Measurements from ENCODE around the gene PCGF6.
A peak's percentile ranks its signal among the peaks of the same experiment; 100 is the strongest.

Gene PCGF6

DNA sequence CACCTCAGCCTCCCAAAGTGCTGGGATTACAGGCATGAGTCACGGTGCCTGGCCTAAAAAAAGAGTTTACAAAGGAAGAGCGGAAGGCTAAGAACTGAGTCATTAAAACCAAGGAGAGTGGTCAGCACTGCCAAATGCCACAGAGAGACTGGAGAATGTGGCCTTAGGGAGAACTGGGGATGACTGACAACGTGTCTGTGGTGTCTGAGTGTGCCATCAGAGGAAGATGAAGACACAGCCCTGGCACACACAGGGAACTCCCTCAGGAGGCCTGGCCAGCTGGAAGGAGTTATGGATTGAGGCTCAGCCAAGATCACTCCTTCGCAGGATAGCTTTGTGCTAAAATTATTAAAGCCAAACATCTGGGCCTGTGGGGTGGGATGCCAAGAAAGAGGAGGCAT, 77.9 kb downstream of the PCGF6 start (continued):
- TF ChIP-seq, protein P1, sequence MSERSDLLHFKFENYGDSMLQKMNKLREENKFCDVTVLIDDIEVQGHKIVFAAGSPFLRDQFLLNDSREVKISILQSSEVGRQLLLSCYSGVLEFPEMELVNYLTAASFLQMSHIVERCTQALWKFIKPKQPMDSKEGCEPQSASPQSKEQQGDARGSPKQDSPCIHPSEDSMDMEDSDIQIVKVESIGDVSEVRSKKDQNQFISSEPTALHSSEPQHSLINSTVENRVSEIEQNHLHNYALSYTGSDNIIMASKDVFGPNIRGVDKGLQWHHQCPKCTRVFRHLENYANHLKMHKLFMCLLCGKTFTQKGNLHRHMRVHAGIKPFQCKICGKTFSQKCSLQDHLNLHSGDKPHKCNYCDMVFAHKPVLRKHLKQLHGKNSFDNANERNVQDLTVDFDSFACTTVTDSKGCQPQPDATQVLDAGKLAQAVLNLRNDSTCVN (tag by site-specific recombination; optimal IDR thresholded peaks at IDR 0.05): no peak
- TF ChIP-seq, protein P2, sequence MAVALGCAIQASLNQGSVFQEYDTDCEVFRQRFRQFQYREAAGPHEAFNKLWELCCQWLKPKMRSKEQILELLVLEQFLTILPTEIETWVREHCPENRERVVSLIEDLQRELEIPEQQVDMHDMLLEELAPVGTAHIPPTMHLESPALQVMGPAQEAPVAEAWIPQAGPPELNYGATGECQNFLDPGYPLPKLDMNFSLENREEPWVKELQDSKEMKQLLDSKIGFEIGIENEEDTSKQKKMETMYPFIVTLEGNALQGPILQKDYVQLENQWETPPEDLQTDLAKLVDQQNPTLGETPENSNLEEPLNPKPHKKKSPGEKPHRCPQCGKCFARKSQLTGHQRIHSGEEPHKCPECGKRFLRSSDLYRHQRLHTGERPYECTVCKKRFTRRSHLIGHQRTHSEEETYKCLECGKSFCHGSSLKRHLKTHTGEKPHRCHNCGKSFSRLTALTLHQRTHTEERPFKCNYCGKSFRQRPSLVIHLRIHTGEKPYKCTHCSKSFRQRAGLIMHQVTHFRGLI (tag by site-specific recombination; IDR thresholded peaks at IDR 0.05): no peak
- TF ChIP-seq ZNF23 (tag by site-specific recombination; IDR thresholded peaks at IDR 0.05; ENCODE audit: borderline replicate concordance) (no peak), ZSCAN16 (tag by site-specific recombination; IDR thresholded peaks at IDR 0.05) (no peak), ZNF510 (tag by site-specific recombination; IDR thresholded peaks at IDR 0.05; ENCODE audit: insufficient replicate concordance) (no peak), SETDB1 (IDR thresholded peaks at IDR 0.05; ENCODE audit: insufficient read length, low read length) (no peak), ZNF138 (tag by site-specific recombination; IDR thresholded peaks at IDR 0.05; ENCODE audit: borderline replicate concordance) (no peak), REPIN1 (tag by site-specific recombination; IDR thresholded peaks at IDR 0.05; ENCODE audit: low read depth) (no peak), ZNF10 (tag by site-specific recombination; IDR thresholded peaks at IDR 0.05) (no peak), ZNF670 (tag by site-specific recombination; IDR thresholded peaks at IDR 0.05; ENCODE audit: low read depth) (no peak), ZNF530 (tag by site-specific recombination; IDR thresholded peaks at IDR 0.05; ENCODE audit: low read depth) (no peak), ZBTB48 (tag by site-specific recombination; IDR thresholded peaks at IDR 0.05) (no peak), ZNF660 (tag by site-specific recombination; IDR thresholded peaks at IDR 0.05) (peak; percentile 69; the same call in 1 of the 2 replicates), RBAK (tag by site-specific recombination; IDR thresholded peaks at IDR 0.05) (no peak), ZNF433 (tag by site-specific recombination; IDR thresholded peaks at IDR 0.05; ENCODE audit: low read depth) (no peak), ZNF558 (tag by site-specific recombination; IDR thresholded peaks at IDR 0.05) (no peak), SALL2 (tag by site-specific recombination; IDR thresholded peaks at IDR 0.05; ENCODE audit: borderline replicate concordance) (no peak), ZNF677 (tag by site-specific recombination; IDR thresholded peaks at IDR 0.05) (no peak), ZNF114 (tag by site-specific recombination; IDR thresholded peaks at IDR 0.05) (no peak)
- TF ChIP-seq, protein P3, sequence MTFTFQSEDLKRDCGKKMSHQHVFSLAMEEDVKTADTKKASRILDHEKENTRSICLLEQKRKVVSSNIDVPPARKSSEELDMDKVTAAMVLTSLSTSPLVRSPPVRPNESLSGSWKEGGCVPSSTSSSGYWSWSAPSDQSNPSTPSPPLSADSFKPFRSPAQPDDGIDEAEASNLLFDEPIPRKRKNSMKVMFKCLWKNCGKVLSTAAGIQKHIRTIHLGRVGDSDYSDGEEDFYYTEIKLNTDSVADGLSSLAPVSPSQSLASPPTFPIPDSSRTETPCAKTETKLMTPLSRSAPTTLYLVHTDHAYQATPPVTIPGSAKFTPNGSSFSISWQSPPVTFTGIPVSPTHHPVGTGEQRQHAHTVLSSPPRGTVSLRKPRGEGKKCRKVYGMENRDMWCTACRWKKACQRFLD (tag by site-specific recombination; IDR thresholded peaks at IDR 0.05): no peak
- TF ChIP-seq, protein P4, sequence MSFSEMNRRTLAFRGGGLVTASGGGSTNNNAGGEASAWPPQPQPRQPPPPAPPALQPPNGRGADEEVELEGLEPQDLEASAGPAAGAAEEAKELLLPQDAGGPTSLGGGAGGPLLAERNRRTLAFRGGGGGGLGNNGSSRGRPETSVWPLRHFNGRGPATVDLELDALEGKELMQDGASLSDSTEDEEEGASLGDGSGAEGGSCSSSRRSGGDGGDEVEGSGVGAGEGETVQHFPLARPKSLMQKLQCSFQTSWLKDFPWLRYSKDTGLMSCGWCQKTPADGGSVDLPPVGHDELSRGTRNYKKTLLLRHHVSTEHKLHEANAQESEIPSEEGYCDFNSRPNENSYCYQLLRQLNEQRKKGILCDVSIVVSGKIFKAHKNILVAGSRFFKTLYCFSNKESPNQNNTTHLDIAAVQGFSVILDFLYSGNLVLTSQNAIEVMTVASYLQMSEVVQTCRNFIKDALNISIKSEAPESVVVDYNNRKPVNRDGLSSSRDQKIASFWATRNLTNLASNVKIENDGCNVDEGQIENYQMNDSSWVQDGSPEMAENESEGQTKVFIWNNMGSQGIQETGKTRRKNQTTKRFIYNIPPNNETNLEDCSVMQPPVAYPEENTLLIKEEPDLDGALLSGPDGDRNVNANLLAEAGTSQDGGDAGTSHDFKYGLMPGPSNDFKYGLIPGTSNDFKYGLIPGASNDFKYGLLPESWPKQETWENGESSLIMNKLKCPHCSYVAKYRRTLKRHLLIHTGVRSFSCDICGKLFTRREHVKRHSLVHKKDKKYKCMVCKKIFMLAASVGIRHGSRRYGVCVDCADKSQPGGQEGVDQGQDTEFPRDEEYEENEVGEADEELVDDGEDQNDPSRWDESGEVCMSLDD (tag by site-specific recombination; IDR thresholded peaks at IDR 0.05): no peak
- TF ChIP-seq, protein P5, sequence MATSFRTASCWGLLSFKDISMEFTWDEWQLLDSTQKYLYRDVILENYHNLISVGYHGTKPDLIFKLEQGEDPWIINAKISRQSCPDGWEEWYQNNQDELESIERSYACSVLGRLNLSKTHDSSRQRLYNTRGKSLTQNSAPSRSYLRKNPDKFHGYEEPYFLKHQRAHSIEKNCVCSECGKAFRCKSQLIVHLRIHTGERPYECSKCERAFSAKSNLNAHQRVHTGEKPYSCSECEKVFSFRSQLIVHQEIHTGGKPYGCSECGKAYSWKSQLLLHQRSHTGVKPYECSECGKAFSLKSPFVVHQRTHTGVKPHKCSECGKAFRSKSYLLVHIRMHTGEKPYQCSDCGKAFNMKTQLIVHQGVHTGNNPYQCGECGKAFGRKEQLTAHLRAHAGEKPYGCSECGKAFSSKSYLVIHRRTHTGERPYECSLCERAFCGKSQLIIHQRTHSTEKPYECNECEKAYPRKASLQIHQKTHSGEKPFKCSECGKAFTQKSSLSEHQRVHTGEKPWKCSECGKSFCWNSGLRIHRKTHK (tag by site-specific recombination; IDR thresholded peaks at IDR 0.05): no peak
- TF ChIP-seq, protein P6, sequence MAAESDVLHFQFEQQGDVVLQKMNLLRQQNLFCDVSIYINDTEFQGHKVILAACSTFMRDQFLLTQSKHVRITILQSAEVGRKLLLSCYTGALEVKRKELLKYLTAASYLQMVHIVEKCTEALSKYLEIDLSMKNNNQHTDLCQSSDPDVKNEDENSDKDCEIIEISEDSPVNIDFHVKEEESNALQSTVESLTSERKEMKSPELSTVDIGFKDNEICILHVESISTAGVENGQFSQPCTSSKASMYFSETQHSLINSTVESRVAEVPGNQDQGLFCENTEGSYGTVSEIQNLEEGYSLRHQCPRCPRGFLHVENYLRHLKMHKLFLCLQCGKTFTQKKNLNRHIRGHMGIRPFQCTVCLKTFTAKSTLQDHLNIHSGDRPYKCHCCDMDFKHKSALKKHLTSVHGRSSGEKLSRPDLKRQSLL (tag by site-specific recombination; IDR thresholded peaks at IDR 0.05): no peak
- TF ChIP-seq, protein P7, sequence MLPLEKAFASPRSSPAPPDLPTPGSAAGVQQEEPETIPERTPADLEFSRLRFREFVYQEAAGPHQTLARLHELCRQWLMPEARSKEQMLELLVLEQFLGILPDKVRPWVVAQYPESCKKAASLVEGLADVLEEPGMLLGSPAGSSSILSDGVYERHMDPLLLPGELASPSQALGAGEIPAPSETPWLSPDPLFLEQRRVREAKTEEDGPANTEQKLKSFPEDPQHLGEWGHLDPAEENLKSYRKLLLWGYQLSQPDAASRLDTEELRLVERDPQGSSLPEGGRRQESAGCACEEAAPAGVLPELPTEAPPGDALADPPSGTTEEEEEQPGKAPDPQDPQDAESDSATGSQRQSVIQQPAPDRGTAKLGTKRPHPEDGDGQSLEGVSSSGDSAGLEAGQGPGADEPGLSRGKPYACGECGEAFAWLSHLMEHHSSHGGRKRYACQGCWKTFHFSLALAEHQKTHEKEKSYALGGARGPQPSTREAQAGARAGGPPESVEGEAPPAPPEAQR (tag by site-specific recombination; IDR thresholded peaks at IDR 0.05): no peak
- TF ChIP-seq, protein P8, sequence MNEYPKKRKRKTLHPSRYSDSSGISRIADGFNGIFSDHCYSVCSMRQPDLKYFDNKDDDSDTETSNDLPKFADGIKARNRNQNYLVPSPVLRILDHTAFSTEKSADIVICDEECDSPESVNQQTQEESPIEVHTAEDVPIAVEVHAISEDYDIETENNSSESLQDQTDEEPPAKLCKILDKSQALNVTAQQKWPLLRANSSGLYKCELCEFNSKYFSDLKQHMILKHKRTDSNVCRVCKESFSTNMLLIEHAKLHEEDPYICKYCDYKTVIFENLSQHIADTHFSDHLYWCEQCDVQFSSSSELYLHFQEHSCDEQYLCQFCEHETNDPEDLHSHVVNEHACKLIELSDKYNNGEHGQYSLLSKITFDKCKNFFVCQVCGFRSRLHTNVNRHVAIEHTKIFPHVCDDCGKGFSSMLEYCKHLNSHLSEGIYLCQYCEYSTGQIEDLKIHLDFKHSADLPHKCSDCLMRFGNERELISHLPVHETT (tag by site-specific recombination; IDR thresholded peaks at IDR 0.05): 0 out of 2 replicates have a peak, but pooled peaks have one; percentile 16
- TF ChIP-seq, protein P9, sequence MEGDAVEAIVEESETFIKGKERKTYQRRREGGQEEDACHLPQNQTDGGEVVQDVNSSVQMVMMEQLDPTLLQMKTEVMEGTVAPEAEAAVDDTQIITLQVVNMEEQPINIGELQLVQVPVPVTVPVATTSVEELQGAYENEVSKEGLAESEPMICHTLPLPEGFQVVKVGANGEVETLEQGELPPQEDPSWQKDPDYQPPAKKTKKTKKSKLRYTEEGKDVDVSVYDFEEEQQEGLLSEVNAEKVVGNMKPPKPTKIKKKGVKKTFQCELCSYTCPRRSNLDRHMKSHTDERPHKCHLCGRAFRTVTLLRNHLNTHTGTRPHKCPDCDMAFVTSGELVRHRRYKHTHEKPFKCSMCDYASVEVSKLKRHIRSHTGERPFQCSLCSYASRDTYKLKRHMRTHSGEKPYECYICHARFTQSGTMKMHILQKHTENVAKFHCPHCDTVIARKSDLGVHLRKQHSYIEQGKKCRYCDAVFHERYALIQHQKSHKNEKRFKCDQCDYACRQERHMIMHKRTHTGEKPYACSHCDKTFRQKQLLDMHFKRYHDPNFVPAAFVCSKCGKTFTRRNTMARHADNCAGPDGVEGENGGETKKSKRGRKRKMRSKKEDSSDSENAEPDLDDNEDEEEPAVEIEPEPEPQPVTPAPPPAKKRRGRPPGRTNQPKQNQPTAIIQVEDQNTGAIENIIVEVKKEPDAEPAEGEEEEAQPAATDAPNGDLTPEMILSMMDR (tag by site-specific recombination; IDR thresholded peaks at IDR 0.05): no peak
